Measurements from ENCODE around the gene LACC1.
A peak's percentile ranks its signal among the peaks of the same experiment; 100 is the strongest.

The LACC1 gene

DNA sequence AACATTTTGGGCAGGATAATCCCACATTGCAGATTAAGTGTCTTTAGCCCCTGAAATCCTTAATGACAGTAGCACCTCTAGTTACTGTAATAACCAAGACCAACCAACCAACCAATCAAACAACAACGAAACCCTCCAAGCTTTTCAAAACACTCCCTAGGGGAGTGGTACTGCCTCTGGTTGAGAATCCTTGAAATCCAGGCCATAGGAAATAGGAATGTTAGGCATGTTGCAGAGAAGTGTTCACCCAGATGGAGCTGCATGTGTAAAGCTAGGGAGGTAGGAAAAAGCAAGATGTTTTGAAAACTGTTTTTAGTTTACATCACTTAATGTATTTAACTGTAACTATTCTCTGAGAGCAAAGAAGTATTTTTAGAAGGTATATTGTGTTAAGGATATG is 4.5 kb downstream of the LACC1 start:
- TF ChIP-seq TEAD4 (IDR thresholded peaks at IDR 0.05) (no peak), YY1 (IDR thresholded peaks at IDR 0.05; ENCODE audit: low read depth) (no peak), RAD21 (IDR thresholded peaks at IDR 0.05; ENCODE audit: low read depth) (no peak), FOXM1 (IDR thresholded peaks at IDR 0.05; ENCODE audit: borderline replicate concordance, low read depth) (no peak), TCF12 (IDR thresholded peaks at IDR 0.05; ENCODE audit: low read depth) (no peak), EP300 (IDR thresholded peaks at IDR 0.05; ENCODE audit: borderline replicate concordance) (no peak), EGR1 (IDR thresholded peaks at IDR 0.05) (no peak), ZBTB7A (IDR thresholded peaks at IDR 0.05; ENCODE audit: low read depth) (no peak), CEBPB (IDR thresholded peaks at IDR 0.05) (no peak), CREB1 (IDR thresholded peaks at IDR 0.05; ENCODE audit: low read depth) (no peak), NFIC (IDR thresholded peaks at IDR 0.05) (no peak), TAF1 (IDR thresholded peaks at IDR 0.05; ENCODE audit: low read depth) (no peak)
- TF ChIP-seq, protein P1, sequence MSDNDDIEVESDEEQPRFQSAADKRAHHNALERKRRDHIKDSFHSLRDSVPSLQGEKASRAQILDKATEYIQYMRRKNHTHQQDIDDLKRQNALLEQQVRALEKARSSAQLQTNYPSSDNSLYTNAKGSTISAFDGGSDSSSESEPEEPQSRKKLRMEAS (IDR thresholded peaks at IDR 0.05): no peak
- TF ChIP-seq, protein P2, sequence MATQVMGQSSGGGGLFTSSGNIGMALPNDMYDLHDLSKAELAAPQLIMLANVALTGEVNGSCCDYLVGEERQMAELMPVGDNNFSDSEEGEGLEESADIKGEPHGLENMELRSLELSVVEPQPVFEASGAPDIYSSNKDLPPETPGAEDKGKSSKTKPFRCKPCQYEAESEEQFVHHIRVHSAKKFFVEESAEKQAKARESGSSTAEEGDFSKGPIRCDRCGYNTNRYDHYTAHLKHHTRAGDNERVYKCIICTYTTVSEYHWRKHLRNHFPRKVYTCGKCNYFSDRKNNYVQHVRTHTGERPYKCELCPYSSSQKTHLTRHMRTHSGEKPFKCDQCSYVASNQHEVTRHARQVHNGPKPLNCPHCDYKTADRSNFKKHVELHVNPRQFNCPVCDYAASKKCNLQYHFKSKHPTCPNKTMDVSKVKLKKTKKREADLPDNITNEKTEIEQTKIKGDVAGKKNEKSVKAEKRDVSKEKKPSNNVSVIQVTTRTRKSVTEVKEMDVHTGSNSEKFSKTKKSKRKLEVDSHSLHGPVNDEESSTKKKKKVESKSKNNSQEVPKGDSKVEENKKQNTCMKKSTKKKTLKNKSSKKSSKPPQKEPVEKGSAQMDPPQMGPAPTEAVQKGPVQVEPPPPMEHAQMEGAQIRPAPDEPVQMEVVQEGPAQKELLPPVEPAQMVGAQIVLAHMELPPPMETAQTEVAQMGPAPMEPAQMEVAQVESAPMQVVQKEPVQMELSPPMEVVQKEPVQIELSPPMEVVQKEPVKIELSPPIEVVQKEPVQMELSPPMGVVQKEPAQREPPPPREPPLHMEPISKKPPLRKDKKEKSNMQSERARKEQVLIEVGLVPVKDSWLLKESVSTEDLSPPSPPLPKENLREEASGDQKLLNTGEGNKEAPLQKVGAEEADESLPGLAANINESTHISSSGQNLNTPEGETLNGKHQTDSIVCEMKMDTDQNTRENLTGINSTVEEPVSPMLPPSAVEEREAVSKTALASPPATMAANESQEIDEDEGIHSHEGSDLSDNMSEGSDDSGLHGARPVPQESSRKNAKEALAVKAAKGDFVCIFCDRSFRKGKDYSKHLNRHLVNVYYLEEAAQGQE (IDR thresholded peaks at IDR 0.05; ENCODE audit: low read depth): no peak
- TF ChIP-seq, protein P3, sequence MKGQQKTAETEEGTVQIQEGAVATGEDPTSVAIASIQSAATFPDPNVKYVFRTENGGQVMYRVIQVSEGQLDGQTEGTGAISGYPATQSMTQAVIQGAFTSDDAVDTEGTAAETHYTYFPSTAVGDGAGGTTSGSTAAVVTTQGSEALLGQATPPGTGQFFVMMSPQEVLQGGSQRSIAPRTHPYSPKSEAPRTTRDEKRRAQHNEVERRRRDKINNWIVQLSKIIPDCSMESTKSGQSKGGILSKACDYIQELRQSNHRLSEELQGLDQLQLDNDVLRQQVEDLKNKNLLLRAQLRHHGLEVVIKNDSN (IDR thresholded peaks at IDR 0.05): no peak

DNA sequence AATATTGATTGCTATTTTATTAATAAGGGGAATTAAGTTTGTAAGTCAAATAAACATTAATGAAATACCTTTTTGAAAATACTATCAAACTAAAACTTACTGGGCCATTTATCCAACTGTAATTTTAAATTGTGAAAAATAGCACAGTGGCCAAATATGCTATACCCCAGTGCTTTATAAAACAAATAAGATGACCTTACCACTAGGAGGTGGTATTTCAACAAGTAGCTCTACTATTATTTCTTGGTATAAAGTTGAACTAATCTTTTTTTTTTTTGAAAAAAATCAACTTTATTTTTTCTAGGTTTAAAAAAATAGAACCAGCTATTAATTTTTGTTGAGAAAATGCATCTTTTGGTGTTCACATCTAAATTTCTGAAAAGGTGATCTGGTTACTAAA is 14.7 kb downstream of the LACC1 start:
- TF ChIP-seq TCF12 (IDR thresholded peaks at IDR 0.05; ENCODE audit: low read depth) (no peak), TEAD4 (IDR thresholded peaks at IDR 0.05) (no peak), EGR1 (IDR thresholded peaks at IDR 0.05) (no peak), FOXM1 (IDR thresholded peaks at IDR 0.05; ENCODE audit: borderline replicate concordance, low read depth) (no peak), CEBPB (IDR thresholded peaks at IDR 0.05) (no peak), ZBTB7A (IDR thresholded peaks at IDR 0.05; ENCODE audit: low read depth) (no peak), CREB1 (IDR thresholded peaks at IDR 0.05; ENCODE audit: low read depth) (no peak)
- TF ChIP-seq, protein P2 (IDR thresholded peaks at IDR 0.05; ENCODE audit: low read depth): no peak
- TF ChIP-seq, protein P3 (IDR thresholded peaks at IDR 0.05): no peak

DNA sequence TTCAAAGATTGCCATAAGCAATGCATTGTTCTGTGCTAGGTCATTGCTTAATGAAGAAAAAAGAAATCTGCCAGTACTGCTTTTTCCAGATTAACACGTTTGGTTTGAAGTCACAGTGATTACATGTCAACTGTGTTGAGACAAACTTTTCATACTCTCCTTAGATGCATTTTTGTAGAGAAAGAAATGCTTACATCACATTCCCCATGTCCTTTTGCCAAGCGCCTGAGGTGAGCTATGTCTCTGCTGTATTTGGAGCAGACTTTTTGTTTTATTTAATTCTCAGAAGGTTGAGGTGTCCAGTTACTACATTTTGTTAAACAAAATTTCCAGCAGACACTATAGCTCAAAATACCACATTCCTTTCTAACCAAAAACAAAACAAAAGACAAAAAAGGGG is 16.2 kb downstream of the LACC1 start:
- TF ChIP-seq TEAD4 (IDR thresholded peaks at IDR 0.05) (no peak), ZBTB7A (IDR thresholded peaks at IDR 0.05; ENCODE audit: low read depth) (no peak), YY1 (IDR thresholded peaks at IDR 0.05; ENCODE audit: low read depth) (no peak), NFIC (IDR thresholded peaks at IDR 0.05) (no peak), CEBPB (IDR thresholded peaks at IDR 0.05) (no peak), EP300 (IDR thresholded peaks at IDR 0.05; ENCODE audit: borderline replicate concordance) (no peak), TCF12 (IDR thresholded peaks at IDR 0.05; ENCODE audit: low read depth) (no peak), TAF1 (IDR thresholded peaks at IDR 0.05; ENCODE audit: low read depth) (no peak), CREB1 (IDR thresholded peaks at IDR 0.05; ENCODE audit: low read depth) (no peak), RAD21 (IDR thresholded peaks at IDR 0.05; ENCODE audit: low read depth) (no peak), FOXM1 (IDR thresholded peaks at IDR 0.05; ENCODE audit: borderline replicate concordance, low read depth) (no peak)
- TF ChIP-seq, protein P3 (IDR thresholded peaks at IDR 0.05): no peak
- TF ChIP-seq, protein P1 (IDR thresholded peaks at IDR 0.05): no peak
- TF ChIP-seq, protein P2 (IDR thresholded peaks at IDR 0.05; ENCODE audit: low read depth): no peak

DNA sequence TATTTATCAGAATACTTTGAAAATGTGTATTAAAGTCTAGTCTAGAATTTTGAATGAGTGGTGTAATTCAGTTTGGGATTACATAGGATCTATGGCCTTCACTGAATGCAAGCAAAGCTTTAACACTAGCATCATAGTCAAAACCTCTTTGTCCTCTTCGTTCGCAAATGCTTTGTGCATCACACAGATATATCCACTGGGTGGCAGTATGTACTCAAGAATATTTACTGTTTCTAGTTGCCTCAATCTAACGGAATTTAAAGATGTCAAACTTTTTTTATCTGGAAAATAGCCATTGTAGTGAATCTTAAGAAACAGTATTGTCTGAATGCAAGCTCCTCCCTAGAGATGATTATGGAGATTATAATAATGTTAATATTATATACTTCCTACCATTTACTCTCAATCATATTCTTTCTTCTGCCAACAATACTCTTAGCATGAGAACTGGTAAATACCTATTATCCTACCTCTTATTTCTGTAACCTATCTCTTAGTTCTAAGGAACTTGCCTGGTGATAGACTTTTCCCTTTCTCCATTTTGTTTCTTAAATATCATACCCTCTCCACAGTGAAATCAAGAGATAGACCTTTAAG is 25.8 kb downstream of the LACC1 start:
- TF ChIP-seq RAD21 (IDR thresholded peaks at IDR 0.05; ENCODE audit: low read depth) (peak; percentile 81), FOXM1 (IDR thresholded peaks at IDR 0.05; ENCODE audit: borderline replicate concordance, low read depth) (no peak)
